Measurements from ENCODE around the gene PBX4. TPM values are rescaled to one million over a fixed set of nuclear protein-coding genes. Genes with fewer than 3 reads are reported as not detected.

PBX4 gene
- polyA plus RNA-seq, 4 donors = 3.2 to 8.9 (median 3.6) TPM

DNA sequence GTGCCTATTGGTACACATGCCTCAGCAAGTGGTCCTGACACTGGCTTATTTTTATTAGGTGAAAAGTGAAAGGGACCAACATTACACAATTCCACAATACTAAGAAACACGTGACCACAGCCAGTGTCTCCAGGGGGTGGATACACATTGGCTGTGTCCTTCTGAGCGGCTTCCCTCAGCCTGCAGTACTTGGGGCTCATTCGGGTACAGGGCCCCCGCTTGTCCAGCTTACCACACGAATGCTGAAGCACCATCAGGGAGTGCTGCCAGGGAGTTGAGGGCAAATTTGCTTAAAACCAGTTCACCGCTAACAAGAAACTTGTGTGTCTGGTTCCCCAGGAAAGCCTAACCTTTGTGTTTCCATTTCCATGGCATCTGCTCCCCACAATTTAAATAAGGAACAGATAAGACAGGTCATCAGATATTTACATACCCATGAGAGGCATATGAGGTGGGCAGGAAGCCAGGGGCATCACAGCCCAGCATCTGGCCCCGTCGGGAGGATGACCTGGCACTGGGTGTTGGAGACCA, 23.3 kb downstream of the PBX4 start:
- no peak for DNase-seq (ENCODE audit: low read depth in 4 of 4, low spot score in 3 of 4)

DNA sequence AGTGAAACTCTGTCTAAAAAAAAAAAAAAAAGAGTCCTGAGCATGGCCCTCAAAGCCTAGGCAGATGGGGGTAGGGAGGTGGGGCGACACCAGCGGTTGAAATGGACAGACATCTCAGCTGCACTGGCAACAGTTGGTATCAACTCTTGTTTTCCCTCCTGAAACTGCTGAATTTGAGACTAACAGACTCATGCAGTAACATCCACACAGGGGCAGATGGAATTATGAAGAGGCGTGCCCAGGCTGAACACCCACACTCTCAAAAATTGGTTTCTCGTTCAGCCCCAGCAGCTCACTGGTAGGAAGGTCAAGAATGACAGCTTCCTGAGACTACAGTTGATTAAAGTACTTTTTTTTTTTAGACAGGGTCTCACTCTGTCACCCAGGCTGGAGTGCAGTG, 24.1 kb downstream of the PBX4 start:
- no peak for DNase-seq (ENCODE audit: low read depth in 4 of 4, low spot score in 3 of 4)

- no peak for DNase-seq (ENCODE audit: low read depth in 4 of 4, low spot score in 3 of 4)
These were observed 25.8 kb downstream of the PBX4 start for GRCh38 chr19:19592690-19593089.

DNA sequence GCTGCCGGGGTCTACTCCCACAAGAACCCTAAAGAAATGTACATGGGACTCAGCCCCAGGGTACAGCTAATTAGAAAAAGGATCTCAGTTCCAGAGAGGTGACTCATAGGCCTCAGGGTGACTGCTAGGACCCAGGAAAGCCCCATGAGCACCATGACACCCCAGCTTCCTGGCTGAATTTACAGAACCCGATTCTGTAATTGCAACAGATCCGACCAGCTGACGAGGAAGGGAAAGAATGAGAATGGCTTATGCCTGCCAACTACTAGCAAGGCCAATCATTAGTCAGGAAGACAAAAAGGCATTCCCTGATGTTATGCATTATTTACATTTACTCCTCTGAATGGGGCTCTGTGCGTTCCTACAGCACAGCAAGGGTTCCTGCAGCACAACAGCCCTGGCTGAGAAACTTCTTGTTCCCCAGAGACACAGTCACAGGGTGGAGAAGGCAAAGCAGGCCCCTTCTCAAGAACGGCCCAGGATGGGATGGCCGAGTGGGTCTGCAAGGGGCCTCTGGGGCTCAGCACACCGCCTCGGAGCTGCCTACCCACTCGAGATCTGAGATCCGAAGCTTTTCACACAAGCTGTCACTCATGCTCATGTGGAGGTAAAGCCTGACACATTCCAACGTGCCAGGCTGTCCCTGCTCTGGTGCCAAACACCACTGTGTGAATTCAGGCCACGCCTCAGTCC, 27.2 kb downstream of the PBX4 start:
- DNase-seq (ENCODE audit: low read depth in 4 of 4, low spot score in 3 of 4) = no peak

DNA sequence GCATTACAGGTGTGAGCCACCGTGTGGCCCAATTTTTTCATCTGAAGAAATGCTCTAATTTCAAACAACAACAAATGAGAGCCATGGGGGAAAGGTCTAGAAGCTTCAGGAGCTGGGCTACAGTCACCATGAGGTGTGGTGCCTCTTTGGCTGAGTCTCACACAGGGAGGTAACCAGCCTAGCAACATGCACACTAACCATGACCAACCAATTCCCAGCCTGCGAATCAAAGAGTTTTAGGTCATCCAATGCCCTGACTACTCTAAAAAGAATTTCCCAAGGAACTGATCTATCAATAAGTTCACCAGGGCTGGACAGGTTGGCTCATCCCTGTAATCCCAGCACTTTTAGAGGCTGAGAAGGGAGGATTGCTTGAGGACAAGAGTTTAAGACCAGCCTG, 29.9 kb downstream of the PBX4 start:
- DNase-seq (ENCODE audit: low read depth in 4 of 4, low spot score in 3 of 4) = no peak

DNA sequence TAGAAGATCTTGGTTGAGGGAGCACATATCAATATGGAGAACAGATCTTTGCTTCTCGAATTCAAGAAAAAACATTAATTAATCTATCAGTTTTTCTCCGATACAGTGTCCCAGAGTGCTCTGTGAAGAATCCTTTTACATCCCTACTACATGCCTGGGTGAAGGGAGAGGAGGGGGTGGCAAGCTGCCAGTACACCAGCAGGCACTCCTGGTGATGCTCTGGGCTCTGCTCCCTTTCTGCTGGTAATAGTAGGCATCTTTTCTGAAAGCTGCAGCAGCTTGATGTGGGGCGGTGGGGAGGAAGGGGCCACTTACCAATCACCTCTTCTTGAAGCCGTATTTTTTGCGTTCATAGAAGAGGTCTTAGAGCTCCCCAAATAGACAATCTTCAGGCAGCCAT, 30.7 kb downstream of the PBX4 start:
- DNase-seq (ENCODE audit: low read depth in 4 of 4, low spot score in 3 of 4) = no peak

DNA sequence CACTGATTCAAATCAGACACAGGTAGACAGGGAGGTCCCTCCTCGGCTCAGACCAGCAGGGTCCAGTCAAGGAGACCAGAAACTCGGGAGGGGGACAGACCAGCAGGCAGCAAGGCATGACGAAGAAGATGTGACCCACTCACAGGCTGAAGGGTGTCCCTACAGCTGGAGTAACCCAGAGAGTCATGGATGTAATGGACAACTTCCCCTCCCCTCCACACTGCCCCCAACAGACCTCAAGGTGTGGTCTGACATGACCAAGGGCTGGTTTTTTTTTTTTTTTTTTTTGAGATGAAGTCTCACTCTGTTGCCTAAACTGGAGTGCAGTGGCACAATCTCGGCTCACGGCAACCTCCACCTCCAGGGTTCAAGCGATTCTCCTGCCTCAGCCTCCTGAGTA, 34.1 kb downstream of the PBX4 start:
- DNase-seq (ENCODE audit: low read depth in 4 of 4, low spot score in 3 of 4) = no peak

DNA sequence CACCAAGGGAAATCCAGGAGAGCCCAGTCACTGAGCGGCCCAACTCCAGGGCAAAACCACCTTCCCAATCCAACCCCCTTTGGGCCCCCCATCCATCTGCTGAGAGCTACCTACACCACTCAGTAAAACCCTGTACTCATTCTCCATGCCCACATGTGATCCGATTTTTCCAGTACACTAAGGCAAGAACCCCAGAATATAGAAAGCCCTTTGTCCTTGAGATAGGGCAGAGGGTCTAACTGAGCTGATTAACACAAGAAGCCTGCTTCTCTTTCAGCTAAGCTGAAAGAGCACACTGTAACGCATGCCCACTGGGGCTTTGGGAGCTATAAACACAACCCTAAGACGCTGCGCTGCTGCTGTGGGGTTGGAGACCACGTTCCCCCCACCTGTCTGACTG, 36.0 kb downstream of the PBX4 start:
- no peak for DNase-seq (ENCODE audit: low read depth in 4 of 4, low spot score in 3 of 4)

DNA sequence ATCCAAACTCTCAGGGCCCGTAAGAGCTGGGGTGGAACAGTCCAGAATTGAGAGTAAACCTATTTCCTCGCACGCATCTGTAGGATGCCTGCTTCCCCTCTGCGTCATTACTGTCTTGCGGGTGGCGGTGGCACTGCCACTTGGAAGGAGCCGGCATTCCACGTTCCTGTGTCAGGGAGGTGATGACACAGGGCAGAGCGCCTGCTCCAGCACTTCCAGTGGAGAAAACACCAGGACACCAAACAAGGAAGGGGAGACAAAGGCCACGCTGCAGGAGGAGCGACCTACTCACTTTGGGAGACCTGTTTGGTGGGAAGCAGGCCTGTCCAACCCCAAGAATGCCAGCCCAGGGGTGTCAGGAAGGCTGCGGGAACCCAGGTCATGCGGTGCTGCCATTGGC, 37.1 kb downstream of the PBX4 start:
- DNase-seq (ENCODE audit: low read depth in 4 of 4, low spot score in 3 of 4) = no peak

GRCh38 chr19:19580418-19580817, 38.1 kb downstream of the PBX4 start:
- DNase-seq (ENCODE audit: low read depth in 4 of 4, low spot score in 3 of 4) = no peak

- no peak for DNase-seq (ENCODE audit: low read depth in 4 of 4, low spot score in 3 of 4)
These were observed 38.7 kb downstream of the PBX4 start for GRCh38 chr19:19579533-19580361.

- no peak for DNase-seq (ENCODE audit: low read depth in 4 of 4, low spot score in 3 of 4)
These were observed 40.2 kb downstream of the PBX4 start for GRCh38 chr19:19578252-19578651.

DNA sequence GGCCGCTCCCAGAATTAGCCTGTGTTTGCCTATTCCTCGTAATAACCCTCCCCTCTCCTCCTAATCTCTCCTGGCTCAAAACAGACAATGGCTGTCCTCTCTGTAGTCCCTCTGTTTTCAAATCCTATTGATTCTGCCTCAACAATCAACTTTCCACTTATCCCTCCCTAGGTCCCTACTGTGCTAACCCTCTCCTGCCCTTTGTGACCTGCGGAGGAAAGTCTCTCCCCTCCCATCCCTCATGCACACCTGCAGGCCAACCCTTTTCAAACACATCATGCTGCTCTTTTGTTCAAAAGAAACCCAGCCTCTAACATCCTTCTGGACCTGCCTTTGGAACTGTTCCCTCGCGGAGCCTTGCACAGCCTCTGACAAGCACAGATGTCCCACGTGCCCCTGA, 43.1 kb downstream of the PBX4 start:
- DNase-seq (ENCODE audit: low read depth in 4 of 4, low spot score in 3 of 4) = no peak

DNA sequence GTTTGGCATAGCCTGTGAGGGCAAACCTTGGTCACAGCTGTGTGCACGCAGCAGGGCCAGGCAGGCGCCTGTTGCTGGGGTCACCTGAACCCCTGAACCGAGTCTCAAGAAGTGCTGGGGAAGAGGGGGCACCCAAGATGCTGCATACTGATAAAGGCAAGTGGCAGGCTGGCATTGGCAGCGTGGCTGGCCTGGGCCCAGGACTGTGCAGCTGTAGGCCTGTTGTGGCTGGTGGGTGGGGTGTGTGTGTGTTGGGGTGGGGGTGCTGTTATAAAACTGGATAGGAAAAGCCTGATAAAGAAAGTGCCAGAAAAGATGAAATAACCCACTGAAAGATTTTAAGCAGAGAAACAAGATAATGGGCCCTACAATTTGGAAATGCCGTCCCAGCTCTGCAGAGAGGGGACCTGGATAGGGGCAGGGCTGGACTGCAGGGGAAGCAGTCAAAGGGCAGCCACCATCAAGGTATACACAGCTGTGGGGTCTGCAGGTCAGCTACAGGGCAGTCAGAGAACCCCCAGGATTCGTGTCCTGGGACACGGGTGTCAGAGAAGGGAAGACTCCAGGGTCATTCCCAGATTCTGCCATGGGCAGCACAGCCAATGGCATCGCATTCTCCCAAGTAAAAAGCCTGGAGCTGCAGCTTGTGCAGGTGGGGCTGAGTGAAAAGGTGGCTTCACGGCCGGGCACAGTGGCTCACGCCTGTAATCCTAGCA, 47.3 kb downstream of the PBX4 start:
- DNase-seq (ENCODE audit: low read depth in 4 of 4, low spot score in 3 of 4) = no peak

DNA sequence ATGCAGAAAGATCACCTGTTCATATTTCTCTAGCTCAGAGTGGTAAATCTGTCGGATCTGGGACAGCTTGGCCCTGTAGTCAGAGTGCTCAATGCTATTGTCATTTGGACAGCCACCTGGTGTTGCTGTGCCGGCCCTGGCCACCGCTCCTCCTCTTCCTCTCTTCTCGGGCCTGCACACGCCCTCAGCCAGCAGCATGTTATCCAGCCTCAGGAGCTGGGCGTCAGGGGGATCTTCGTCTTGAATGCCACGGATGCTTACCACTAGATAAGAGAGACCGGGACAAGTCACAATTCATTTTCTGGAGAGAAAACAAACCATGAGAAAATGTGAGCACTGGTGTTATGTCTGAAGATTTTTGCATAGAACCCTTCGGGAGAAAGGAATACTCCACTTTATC, 47.9 kb downstream of the PBX4 start:
- no peak for DNase-seq (ENCODE audit: low read depth in 4 of 4, low spot score in 3 of 4)

- no peak for DNase-seq (ENCODE audit: low read depth in 4 of 4, low spot score in 3 of 4)
These were observed 49.4 kb downstream of the PBX4 start for GRCh38 chr19:19568802-19569756.

- DNase-seq (ENCODE audit: low read depth in 4 of 4, low spot score in 3 of 4) = no peak
These were observed 51.1 kb downstream of the PBX4 start for GRCh38 chr19:19567391-19567790.

GRCh38 chr19:19566306-19566705, 52.2 kb downstream of the PBX4 start:
- DNase-seq (ENCODE audit: low read depth in 4 of 4, low spot score in 3 of 4) = no peak

DNA sequence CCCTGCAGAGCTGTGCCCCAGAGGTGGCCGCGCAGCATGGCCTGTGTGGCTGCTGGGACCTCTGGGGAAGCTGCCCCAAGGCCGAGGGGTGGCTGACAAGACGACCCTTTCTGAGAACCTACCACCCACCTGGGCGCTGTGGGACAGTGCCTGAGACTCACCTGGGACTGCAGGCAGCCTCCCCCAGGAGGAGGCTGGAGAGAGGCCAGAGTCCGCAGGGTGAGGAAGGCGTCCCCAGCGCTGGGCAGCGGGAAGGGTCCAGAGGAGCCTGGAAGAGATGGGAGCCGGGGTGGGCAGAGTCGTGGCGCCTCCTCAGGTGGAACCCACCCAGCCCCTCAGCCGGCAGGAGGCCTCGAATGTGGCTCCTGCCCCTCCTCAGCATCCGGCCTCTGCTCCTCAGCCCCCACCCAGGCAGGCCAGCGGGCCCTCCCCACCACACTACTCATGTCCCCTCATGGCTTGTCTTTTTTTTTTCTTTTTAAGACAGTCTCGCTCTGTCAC, 55.1 kb downstream of the PBX4 start:
- DNase-seq (ENCODE audit: low read depth in 4 of 4, low spot score in 3 of 4) = no peak

All from left renal pelvis (tissue), 4 donors.